ENCODE results near the gene BCAS3. TPM values are rescaled to one million over a fixed set of nuclear protein-coding genes. Genes with fewer than 3 reads are reported as not detected.

BCAS3 gene
- total and polyA plus RNA-seq, 12 donors = 6.1 to 21.8 (median 17.2) TPM

DNA sequence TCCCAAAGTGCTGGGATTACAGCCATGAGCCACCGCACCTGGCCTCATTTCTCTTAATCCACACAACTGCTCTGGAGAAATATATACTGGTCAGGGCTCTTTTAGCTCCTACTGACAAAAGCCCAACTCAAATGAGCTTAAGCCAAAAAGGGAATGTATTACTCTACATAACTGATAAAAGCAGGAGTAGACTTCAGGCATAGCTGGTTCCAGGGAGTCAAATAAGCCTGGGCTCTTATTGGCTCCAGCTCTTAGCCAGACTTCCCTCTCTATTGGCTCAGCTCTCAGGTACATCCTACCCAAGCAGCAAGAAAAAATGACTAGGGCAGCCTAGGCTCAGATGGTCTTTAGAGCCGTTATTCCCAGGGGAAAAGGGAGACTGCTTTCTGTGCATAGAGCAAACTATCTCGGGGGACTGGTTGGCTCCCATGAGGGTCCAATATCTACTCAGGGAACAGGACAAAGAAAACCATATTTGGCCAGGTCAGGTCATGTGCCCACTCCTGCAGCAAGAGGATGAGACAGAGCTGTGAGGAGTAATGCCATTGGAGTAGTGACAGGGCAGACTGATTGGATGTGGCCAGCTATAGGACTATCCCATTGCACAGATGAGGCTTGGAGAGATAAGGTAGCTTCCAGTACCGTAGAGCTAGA lies 743.2 kb downstream of the BCAS3 start:
- H3K27ac ChIP-seq = no peak overlapping the region
- H3K9me3 ChIP-seq = no peaks in the 10 kb centered on the region
- 73 to 78% methylated on average over 4 of the region's 4 CpGs for WGBS, 2 donors
- DNase-seq (no peak), ATAC-seq (no peak)
- H3K4me1 ChIP-seq = peaks cover 0 to 15% (median 8%) of the 10 kb centered on the region in 9 donors
- peaks cover 0 to 80% (median 68%) of the 10 kb centered on the region in 7 donors for H3K27me3 ChIP-seq
- no peak overlapping the region for H3K4me3 ChIP-seq
- intact Hi-C loops (cut with DNase I) = loop anchor here in 1 of 10 donors (10.0 kb wide), 1 partner anchor 64 kb away; no protein-coding TSS in a partner anchor
- no peak for TF ChIP-seq CTCF (IDR thresholded peaks at IDR 0.05)
- no peaks in the 10 kb centered on the region for H3K36me3 ChIP-seq

GRCh38 chr17:61421460-61421859 lies 743.8 kb downstream of the BCAS3 start:
- intact Hi-C loops (cut with DNase I) = loop anchor here in 1 of 10 donors (10.0 kb wide), 1 partner anchor 63 kb away; no protein-coding TSS in a partner anchor
- 85 to 89% methylated on average over 4 of the region's 4 CpGs for WGBS, 2 donors
- Histone ChIP-seq H3K9me3 (no peaks in the 10 kb centered on the region), H3K4me1 (peaks cover 0 to 10% (median 7%) of the 10 kb centered on the region in 9 donors), H3K4me3 (no peak overlapping the region), H3K27ac (no peak overlapping the region), H3K27me3 (peaks cover 0 to 85% (median 72%) of the 10 kb centered on the region in 7 donors), H3K36me3 (no peaks in the 10 kb centered on the region)
- DNase-seq (no peak), ATAC-seq (no peak)
- no peak for TF ChIP-seq CTCF (IDR thresholded peaks at IDR 0.05)

DNA sequence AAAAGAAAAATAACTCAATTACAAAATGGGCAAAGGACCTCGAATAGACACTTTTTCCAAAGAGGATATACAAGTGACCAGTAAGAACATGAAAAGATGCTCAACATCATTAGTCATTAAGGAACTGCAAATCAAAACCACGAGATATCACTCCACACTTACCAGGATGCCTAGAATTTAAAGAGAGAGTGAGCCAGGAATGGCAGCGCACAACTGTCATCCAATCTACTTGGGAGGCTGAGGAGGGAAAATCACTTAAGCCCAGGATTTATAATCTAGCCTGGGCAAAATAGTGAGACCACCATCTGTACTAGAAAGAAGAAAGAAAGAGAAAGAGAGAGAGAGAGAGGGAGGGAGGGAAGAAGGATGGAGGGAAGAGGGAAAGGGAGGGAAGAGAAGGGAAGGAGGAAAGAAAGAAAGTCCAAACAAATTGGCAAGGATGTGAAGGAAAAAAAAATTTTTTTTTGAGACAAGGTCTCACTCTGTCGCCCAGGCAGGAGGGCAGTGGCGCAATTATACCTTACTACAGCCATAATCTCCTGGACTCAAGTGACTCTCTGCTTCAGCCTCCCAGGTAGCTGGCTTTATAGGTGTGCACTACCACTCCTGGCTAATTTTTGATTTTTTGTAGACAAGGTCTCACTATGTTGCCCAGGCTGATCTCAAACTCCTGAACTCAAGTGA lies 744.6 kb downstream of the BCAS3 start:
- Histone ChIP-seq H3K4me1 (peaks cover 0 to 2% (median under 1%) of the 10 kb centered on the region in 9 donors), H3K9me3 (no peaks in the 10 kb centered on the region), H3K27me3 (peaks cover 0 to 89% (median 79%) of the 10 kb centered on the region in 7 donors), H3K36me3 (no peaks in the 10 kb centered on the region), H3K4me3 (no peak overlapping the region), H3K27ac (no peak overlapping the region)
- intact Hi-C loops (cut with DNase I) = loop anchor here in 1 of 10 donors (10.0 kb wide), 1 partner anchor 63 kb away; no protein-coding TSS in a partner anchor
- 65 to 73% methylated on average over 5 of the region's 5 CpGs for WGBS, 2 donors
- no peak for ATAC-seq
- TF ChIP-seq CTCF (IDR thresholded peaks at IDR 0.05) = no peak
- no peak for DNase-seq

DNA sequence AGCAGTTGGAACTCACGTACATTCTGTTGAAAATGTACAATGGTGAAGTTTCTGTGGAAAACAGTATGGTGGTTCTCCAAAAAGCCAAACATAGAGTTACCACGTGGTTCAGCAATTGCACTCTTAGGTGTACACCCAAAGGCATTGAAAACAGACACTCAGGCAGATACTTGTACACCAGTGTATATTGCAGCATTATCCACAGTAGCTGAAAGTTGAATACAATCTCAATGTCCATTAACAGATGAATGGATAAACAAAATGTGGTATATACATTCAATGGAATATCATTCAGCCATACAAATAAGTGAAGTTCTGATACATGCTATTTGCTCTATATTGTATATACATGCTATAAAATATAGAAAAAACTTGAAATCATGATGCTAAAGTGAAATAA lies 745.2 kb downstream of the BCAS3 start:
- H3K27ac ChIP-seq = no peak overlapping the region
- intact Hi-C loops (cut with DNase I) = loop anchor here in 1 of 10 donors (10.0 kb wide), 1 partner anchor 62 kb away; no protein-coding TSS in a partner anchor
- no peak overlapping the region for H3K4me3 ChIP-seq
- H3K27me3 ChIP-seq = peaks cover 0 to 85% (median 75%) of the 10 kb centered on the region in 7 donors
- no peak for DNase-seq
- no peaks in the 10 kb centered on the region for H3K36me3 ChIP-seq
- ATAC-seq = no peak
- no peaks in the 10 kb centered on the region for H3K9me3 ChIP-seq
- no peak for TF ChIP-seq CTCF (IDR thresholded peaks at IDR 0.05)
- no peaks in the 10 kb centered on the region for H3K4me1 ChIP-seq
- 39 to 59% methylated on average over 2 of the region's 2 CpGs for WGBS, 2 donors

Measured in heart right ventricle (tissue), 16 donors.